ENCODE measurements around the gene ZFR2.

ZFR2 gene

GRCh38 chr19:3809881-3810707, 58.7 kb downstream of the ZFR2 start:
- Mint-ChIP-seq H3K27me3 (no peaks in the 10 kb centered on the region), H3K36me3 (ENCODE audit: insufficient read depth) (peaks cover 16% of the 10 kb centered on the region), H3K27ac (peak overlapping the region in 1 of 2 donors; percentile 81), H3K9me3 (no peaks in the 10 kb centered on the region), H3K4me1 (ENCODE audit: low read depth in 2 of 2) (peaks cover 36 to 43% of the 10 kb centered on the region in 2 donors), H3K4me3 (no peak overlapping the region)
- DNase-seq: no peak
- ATAC-seq (replicated peaks): no peak

DNA sequence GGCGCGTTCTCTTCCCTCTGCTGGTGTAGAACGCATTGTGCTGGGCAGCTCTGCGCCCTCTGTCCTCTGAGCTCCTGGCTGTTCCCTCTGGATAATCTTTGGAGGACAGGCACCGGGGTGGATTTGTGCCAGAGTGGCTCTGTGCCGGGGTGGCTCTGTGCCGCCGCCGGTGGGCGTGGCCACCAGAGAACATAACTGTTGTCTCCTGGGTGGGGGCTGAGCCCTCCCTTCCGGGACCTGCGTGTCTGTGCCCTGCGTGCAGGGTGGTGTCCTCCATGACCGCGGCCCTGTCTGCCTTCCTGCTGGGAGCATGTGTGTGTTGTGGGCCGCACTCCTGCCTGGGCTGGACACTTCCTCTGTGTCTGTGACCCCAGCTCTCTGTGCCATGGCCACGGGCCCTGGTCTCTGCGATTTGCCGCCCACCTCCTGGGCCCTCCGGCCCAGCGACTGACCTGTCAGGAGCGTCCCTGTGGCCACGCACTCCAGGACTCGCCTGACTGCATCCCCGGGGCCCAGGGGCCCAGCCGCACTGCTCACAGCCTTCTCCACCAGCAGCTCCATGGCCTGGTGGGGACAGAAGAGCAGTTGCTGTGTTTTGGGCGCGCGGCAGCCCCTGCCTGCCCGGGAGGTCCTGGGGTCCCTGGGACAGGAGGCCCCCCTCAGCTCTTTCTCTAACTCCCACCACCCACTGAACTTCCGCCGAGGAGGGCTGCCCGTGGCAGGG, 60.3 kb downstream of the ZFR2 start:
- DNase-seq: no peak
- H3K27ac Mint-ChIP-seq: peak overlapping the region in 1 of 2 donors; percentile 81
- no peak overlapping the region for H3K4me3 Mint-ChIP-seq
- no peaks in the 10 kb centered on the region for H3K27me3 Mint-ChIP-seq
- H3K9me3 Mint-ChIP-seq: no peaks in the 10 kb centered on the region
- peaks cover 16% of the 10 kb centered on the region for H3K36me3 Mint-ChIP-seq (ENCODE audit: insufficient read depth)
- no peak for ATAC-seq (replicated peaks)
- H3K4me1 Mint-ChIP-seq (ENCODE audit: low read depth in 2 of 2): peaks cover 32% of the 10 kb centered on the region in 2 donors

DNA sequence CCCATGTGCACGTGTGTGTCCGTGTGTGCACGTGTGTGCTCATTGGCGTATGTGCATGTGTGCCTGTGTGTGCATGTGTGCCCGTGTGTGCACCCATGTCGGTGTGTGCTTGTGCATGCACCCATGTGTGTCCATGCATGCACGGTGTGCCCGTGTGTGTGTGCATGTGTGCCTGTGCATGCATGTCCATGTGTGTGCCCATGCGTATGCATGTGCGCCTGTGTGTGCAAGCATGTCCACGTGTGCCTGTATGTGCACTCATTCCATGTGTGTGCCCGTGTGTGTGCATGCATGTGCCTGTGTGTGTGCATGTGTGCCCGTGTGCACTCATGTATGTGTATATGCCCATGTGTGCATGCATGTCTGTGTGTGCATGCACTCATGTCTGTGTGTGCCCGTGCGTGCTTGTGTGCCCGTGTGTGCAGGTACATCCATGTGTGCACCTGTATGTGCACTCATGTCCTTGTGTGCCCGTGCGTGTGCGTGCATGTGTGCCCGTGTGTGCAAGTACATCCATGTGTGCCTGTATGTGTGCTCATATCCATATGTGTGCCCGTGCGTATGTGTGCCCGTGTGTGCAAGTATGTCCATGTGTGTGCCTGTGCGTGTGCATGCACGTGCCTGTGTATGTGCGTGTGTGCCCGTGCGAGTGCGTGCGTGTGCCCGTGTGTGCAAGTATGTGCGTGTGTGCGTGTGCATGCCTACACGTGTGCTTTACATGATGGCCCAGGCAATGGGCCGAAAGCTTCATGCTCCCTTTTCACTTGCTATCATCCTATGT, 61.1 kb downstream of the ZFR2 start:
- Mint-ChIP-seq H3K4me1 (ENCODE audit: low read depth in 2 of 2) (peaks cover 26 to 27% of the 10 kb centered on the region in 2 donors), H3K9me3 (no peaks in the 10 kb centered on the region), H3K27ac (peak overlapping the region in 1 of 2 donors; percentile 85), H3K36me3 (ENCODE audit: insufficient read depth) (peaks cover 11% of the 10 kb centered on the region), H3K27me3 (no peaks in the 10 kb centered on the region), H3K4me3 (no peak overlapping the region)
- ATAC-seq (replicated peaks) (no peak), DNase-seq (no peak)

DNA sequence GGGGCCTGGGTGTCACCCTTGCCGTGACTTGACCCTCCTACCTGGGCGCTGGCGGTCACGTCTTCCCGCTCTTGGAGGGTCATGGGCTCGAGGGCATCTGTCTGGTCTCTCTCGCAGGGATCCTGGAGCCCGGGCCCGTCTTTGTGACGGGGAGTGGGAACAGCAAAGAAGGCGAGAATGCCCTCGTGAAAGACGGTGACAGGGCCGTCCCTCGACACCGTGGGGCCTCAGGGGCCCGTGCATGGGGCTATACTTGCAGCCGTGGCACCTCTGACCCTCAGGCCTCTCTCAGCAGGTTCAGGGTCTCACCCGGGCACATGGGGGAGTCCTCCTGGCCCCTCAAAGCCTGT, 61.7 kb downstream of the ZFR2 start:
- DNase-seq (no peak), ATAC-seq (replicated peaks) (no peak)
- H3K36me3 Mint-ChIP-seq (ENCODE audit: insufficient read depth): peaks cover 5% of the 10 kb centered on the region

DNA sequence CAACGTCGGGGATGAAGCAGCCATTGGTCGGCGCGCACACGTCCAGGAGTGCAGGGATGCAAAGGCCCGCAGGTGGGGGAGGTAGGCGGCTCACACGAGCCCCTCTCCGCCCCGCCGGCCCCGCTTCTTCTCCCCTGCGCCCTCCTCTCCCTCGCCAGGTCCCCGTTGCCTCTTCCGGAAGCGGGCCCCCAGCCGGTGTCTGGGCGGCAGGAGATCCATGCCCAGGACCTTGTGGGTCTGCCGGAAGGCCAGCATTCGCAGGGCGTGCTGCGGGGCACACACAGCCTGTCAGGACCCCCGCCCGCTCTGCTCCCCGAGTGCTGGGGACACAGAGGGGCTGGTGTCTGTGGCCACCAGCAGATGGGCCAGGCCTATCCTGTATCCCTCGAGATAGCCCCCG, 63.0 kb downstream of the ZFR2 start:
- no peaks in the 10 kb centered on the region for H3K9me3 Mint-ChIP-seq
- no peak overlapping the region for H3K27ac Mint-ChIP-seq

More for the DNA sequence above, 61.7 kb downstream of the ZFR2 start:
- Mint-ChIP-seq H3K4me3 (no peak overlapping the region), H3K9me3 (no peaks in the 10 kb centered on the region), H3K4me1 (ENCODE audit: low read depth in 2 of 2) (peaks cover 20% of the 10 kb centered on the region in 2 donors), H3K27me3 (no peaks in the 10 kb centered on the region), H3K27ac (peak overlapping the region in 1 of 2 donors; percentile 85)

DNA sequence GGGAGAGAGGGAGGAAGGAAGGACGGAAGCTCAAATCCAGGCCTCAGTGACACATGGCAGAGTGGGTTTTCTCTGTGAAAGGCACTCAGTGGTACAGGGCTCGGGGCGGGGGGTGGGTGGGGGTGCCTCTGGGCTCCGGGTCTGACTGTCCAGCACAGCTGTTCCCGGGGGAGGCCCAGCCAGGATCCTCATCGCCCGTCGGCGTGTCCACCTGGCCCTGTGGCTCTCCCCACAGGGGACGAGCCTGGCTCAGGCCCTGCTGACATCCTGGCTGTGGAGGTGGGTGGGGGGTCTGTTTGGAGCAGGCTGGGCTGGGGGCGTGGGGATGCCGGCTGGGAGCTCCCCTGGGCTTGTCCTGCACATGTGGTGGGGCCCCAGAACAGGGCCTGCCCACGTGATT, 64.4 kb downstream of the ZFR2 start:
- no peak overlapping the region for H3K4me3 Mint-ChIP-seq
- no peaks in the 10 kb centered on the region for H3K27me3 Mint-ChIP-seq
- ATAC-seq (replicated peaks) (no peak), DNase-seq (no peak)
- peak overlapping the region in 1 of 2 donors; percentile 66 for H3K27ac Mint-ChIP-seq
- H3K36me3 Mint-ChIP-seq (ENCODE audit: insufficient read depth): peaks cover 5% of the 10 kb centered on the region
- H3K4me1 Mint-ChIP-seq (ENCODE audit: low read depth in 2 of 2): peaks cover 32% of the 10 kb centered on the region in 2 donors
- H3K9me3 Mint-ChIP-seq: no peaks in the 10 kb centered on the region

More for the DNA sequence above, 63.0 kb downstream of the ZFR2 start:
- peaks cover 27 to 29% of the 10 kb centered on the region in 2 donors for H3K4me1 Mint-ChIP-seq (ENCODE audit: low read depth in 2 of 2)
- ATAC-seq (replicated peaks) (no peak), DNase-seq (no peak)
- peaks cover 5% of the 10 kb centered on the region for H3K36me3 Mint-ChIP-seq (ENCODE audit: insufficient read depth)
- no peaks in the 10 kb centered on the region for H3K27me3 Mint-ChIP-seq
- no peak overlapping the region for H3K4me3 Mint-ChIP-seq

DNA sequence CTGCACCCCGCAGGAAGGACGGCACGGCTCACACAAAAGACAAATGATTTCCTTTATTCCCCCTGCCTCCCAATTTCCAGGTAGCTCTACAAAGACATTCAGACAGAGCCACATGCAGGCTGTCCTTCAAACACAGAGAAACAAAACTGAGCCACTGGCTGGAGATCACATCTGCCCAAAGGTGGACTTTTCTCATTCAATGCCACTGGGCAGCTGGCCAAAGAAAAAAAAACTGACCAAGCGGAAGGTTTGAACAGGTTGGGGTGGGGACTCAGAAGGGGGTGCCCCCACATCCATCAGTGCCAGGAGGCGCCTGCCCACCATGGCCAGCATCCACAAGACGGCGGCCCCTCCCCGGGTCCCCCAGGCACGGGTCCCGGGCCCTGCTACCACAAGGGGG, 64.9 kb downstream of the ZFR2 start:
- Mint-ChIP-seq H3K36me3 (ENCODE audit: insufficient read depth) (peaks cover 5% of the 10 kb centered on the region), H3K4me1 (ENCODE audit: low read depth in 2 of 2) (peaks cover 35 to 36% of the 10 kb centered on the region in 2 donors), H3K4me3 (peak overlapping the region in 1 of 2 donors; percentile 48), H3K27me3 (no peaks in the 10 kb centered on the region), H3K9me3 (no peaks in the 10 kb centered on the region), H3K27ac (peak overlapping the region in 1 of 2 donors; percentile 66)
- no peak for ATAC-seq (replicated peaks)
- no peak for DNase-seq

DNA sequence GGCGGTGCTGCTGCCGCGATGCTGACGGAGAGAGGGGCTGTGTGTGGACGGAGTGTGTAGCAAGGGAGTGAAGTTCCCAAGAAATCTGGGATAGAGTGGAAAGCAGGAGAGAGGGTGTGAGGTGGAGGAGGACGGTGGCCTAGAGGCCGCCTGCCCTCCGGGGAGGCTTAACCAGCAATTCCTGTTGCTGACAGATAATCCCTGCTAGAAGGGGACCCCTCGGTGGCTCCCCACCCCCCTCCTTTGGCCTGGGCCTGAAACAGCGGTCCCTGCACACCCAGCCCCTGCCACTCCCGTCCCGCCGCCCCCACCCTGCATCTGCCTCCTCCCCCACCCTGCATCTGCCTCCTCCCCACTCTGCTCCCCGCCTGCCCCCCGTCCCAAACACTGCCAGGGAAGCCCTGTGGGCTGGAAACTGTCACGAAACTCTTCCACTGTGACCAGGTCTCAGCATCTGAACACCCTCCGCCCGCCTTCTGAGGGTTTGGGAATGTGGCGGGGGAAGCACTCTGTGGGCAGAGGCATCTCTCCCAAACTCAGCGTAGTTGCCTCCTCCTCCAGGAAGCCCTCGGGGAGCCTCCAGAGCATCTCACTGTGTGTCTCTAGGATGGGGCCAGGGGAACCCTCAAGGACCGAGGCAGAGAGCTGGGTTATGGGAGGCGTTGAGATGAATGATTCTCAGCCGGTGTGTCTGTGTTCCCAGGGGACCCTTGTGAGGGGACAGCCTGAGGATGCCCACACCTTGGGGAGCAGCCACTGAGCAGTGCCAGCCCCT, 65.5 kb downstream of the ZFR2 start:
- peaks cover 32 to 37% of the 10 kb centered on the region in 2 donors for H3K4me1 Mint-ChIP-seq (ENCODE audit: low read depth in 2 of 2)
- DNase-seq (no peak), ATAC-seq (replicated peaks) (no peak)
- peaks cover 5% of the 10 kb centered on the region for H3K36me3 Mint-ChIP-seq (ENCODE audit: insufficient read depth)
- H3K27me3 Mint-ChIP-seq: no peaks in the 10 kb centered on the region
- H3K9me3 Mint-ChIP-seq: no peaks in the 10 kb centered on the region
- H3K27ac Mint-ChIP-seq: peak overlapping the region in 1 of 2 donors; percentile 66
- peak overlapping the region in 1 of 2 donors; percentile 48 for H3K4me3 Mint-ChIP-seq

GRCh38 chr19:3801412-3802096, 67.3 kb downstream of the ZFR2 start:
- DNase-seq (peak; percentile 60 to 69 (median 67)), ATAC-seq (replicated peaks) (peak; percentile 81)
- Mint-ChIP-seq H3K27ac (peak overlapping the region; percentile 44 to 86), H3K4me3 (peak overlapping the region; percentile 65 to 68), H3K27me3 (no peaks in the 10 kb centered on the region), H3K36me3 (ENCODE audit: insufficient read depth) (peaks cover 4% of the 10 kb centered on the region), H3K9me3 (peaks cover 4 to 6% of the 10 kb centered on the region in 2 donors), H3K4me1 (ENCODE audit: low read depth in 2 of 2) (peaks cover 37 to 38% of the 10 kb centered on the region in 2 donors)

GRCh38 chr19:3800996-3801395, 67.8 kb downstream of the ZFR2 start:
- H3K27ac Mint-ChIP-seq: peak overlapping the region; percentile 44 to 86
- H3K4me3 Mint-ChIP-seq: peak overlapping the region; percentile 65 to 68
- no peaks in the 10 kb centered on the region for H3K36me3 Mint-ChIP-seq (ENCODE audit: insufficient read depth)
- no peaks in the 10 kb centered on the region for H3K27me3 Mint-ChIP-seq
- DNase-seq (no peak), ATAC-seq (replicated peaks) (no peak)
- H3K4me1 Mint-ChIP-seq (ENCODE audit: low read depth in 2 of 2): peaks cover 35 to 39% of the 10 kb centered on the region in 2 donors
- peaks cover 6 to 7% of the 10 kb centered on the region in 2 donors for H3K9me3 Mint-ChIP-seq

- Mint-ChIP-seq H3K9me3 (peaks cover 6 to 7% of the 10 kb centered on the region in 2 donors), H3K36me3 (ENCODE audit: insufficient read depth) (no peaks in the 10 kb centered on the region), H3K27ac (peak overlapping the region in 1 of 2 donors; percentile 56)
Observed at GRCh38 chr19:3798137-3798536, 70.7 kb downstream of the ZFR2 start.

DNA sequence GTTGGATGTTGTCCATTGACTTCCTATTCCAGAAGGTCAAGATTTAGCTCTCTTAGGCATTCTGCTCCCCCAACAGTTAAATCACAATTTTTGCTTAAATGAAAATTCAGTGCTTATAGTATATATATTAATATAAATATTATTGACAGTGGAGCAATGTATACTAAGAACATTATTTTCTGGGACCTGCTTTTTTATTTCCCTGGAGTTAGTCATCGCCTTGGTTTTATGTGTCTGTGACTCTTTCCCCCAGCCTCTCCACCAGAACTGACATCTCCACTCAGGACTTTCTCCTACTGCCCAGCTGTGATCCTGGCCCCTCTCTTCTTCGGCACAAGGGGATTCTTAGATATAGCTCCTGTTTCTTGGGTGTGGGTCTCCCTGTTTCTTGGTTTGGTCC, 72.5 kb downstream of the ZFR2 start:
- Mint-ChIP-seq H3K36me3 (ENCODE audit: insufficient read depth) (no peaks in the 10 kb centered on the region), H3K9me3 (peaks cover 6 to 7% of the 10 kb centered on the region in 2 donors), H3K4me3 (peak overlapping the region in 1 of 2 donors; percentile 57), H3K27ac (peak overlapping the region in 1 of 2 donors; percentile 56), H3K4me1 (ENCODE audit: low read depth in 2 of 2) (peaks cover 31 to 40% of the 10 kb centered on the region in 2 donors), H3K27me3 (no peaks in the 10 kb centered on the region)
- DNase-seq (no peak), ATAC-seq (replicated peaks) (no peak)

More at GRCh38 chr19:3798137-3798536, 70.7 kb downstream of the ZFR2 start:
- Mint-ChIP-seq H3K4me3 (peak overlapping the region; percentile 52 to 57), H3K27me3 (no peaks in the 10 kb centered on the region), H3K4me1 (ENCODE audit: low read depth in 2 of 2) (peaks cover 35 to 37% of the 10 kb centered on the region in 2 donors)
- ATAC-seq (replicated peaks) (peak; percentile 82), DNase-seq (peak; percentile 33 to 40 (median 37))

All from effector memory CD8-positive, alpha-beta T cell (primary cell).